Cardiac muscle cell (in vitro differentiated cells and primary cell): ENCODE results near the gene ADAMTS10. TPM values are rescaled to one million over a fixed set of nuclear protein-coding genes. Genes with fewer than 3 reads are reported as not detected.
A peak's percentile ranks its signal among the peaks of the same experiment; 100 is the strongest.

Experiments used
- DNase-seq, 2 donors: peaks; one replicate each; pipeline versions ENCODE4 v3.0.0 to v3.0.0-alpha.2; 2010 to 2017; ENCODE audit warnings: low read depth in 1 of 2, low spot score in 1 of 2
- H3K27ac ChIP-seq: fragments of 200-600 bp; sonication (generic); 2 replicates; pipeline ENCODE4 v1.5.1; 2016
- H3K27me3 ChIP-seq: fragments of 200-600 bp; sonication (generic); 2 replicates; pipeline ENCODE4 v1.6.0; 2016; ENCODE audit warnings: control low read depth
- H3K36me3 ChIP-seq: fragments of 200-600 bp; sonication (generic); 2 replicates; pipeline ENCODE4 v1.5.1; 2016; ENCODE audit warnings: control low read depth
- H3K4me1 ChIP-seq: fragments of 200-600 bp; sonication (generic); 2 replicates; pipeline ENCODE4 v1.8.1; 2017; ENCODE audit warnings: low read depth, mild to moderate bottlenecking, mixed run types
- H3K4me3 ChIP-seq: fragments of 200-600 bp; sonication (generic); 2 replicates; pipeline ENCODE4 v1.5.1; 2016; ENCODE audit warnings: mild to moderate bottlenecking
- H3K9me3 ChIP-seq: fragments of 200-600 bp; sonication (generic); 2 replicates; pipeline ENCODE4 v1.5.1; 2017; ENCODE audit warnings: low read depth, mild to moderate bottlenecking, control low read depth
- CTCF ChIP-seq: IDR thresholded peaks from 2 replicates; pipeline ENCODE4 v1.5.1; 2012; ENCODE audit warnings: low read depth, mild to moderate bottlenecking, low read length
- polyA plus RNA-seq: library from polyadenylated mRNA; unstranded; fragments of >200 nt; fragmentation: Nextera tagmentation; extraction: Ambion mirVana; gene quantifications from 2 replicates; pipeline ENCODE4 v1.2.1, GENCODE V29; 2016
- total RNA-seq: library from RNA; depleted of rRNA; stranded (reverse); fragments of >200 nt; gene quantifications from 2 replicates; pipeline ENCODE4 v1.2.3, GENCODE V29; 2016

Gene ADAMTS10
- total and polyA plus RNA-seq, 2 experiments from 2014 or later: 27.7 to 93.9 TPM

- TF ChIP-seq CTCF: no peak
- Histone ChIP-seq H3K27me3 (no peaks in the 10 kb centered on the region), H3K36me3 (no peaks in the 10 kb centered on the region), H3K4me3 (peak overlapping the region; percentile 28), H3K4me1 (no peaks in the 10 kb centered on the region), H3K27ac (peak overlapping the region; percentile 5), H3K9me3 (no peaks in the 10 kb centered on the region)
- DNase-seq: peak; percentile 99 to 100
Observed at GRCh38 chr19:8592231-8593009, 18.1 kb downstream of the ADAMTS10 start.

GRCh38 chr19:8589177-8589714 is 21.3 kb downstream of the ADAMTS10 start:
- Histone ChIP-seq H3K4me3 (no peak overlapping the region), H3K27ac (no peak overlapping the region), H3K36me3 (no peaks in the 10 kb centered on the region), H3K27me3 (no peaks in the 10 kb centered on the region), H3K4me1 (no peaks in the 10 kb centered on the region), H3K9me3 (no peaks in the 10 kb centered on the region)
- no peak for TF ChIP-seq CTCF
- DNase-seq: no peak

GRCh38 chr19:8585894-8586750 is 24.4 kb downstream of the ADAMTS10 start:
- Histone ChIP-seq H3K27me3 (no peaks in the 10 kb centered on the region), H3K9me3 (no peaks in the 10 kb centered on the region), H3K27ac (no peak overlapping the region), H3K36me3 (no peaks in the 10 kb centered on the region), H3K4me3 (no peak overlapping the region), H3K4me1 (no peaks in the 10 kb centered on the region)
- peak; percentile 53 for TF ChIP-seq CTCF
- peak; percentile 52 to 72 for DNase-seq

- no peak for DNase-seq
- H3K4me1 ChIP-seq: no peaks in the 10 kb centered on the region
- H3K4me3 ChIP-seq: no peak overlapping the region
- no peak for TF ChIP-seq CTCF
- no peaks in the 10 kb centered on the region for H3K9me3 ChIP-seq
- H3K27ac ChIP-seq: no peak overlapping the region
- H3K27me3 ChIP-seq: no peaks in the 10 kb centered on the region
- H3K36me3 ChIP-seq: no peaks in the 10 kb centered on the region
Observed at GRCh38 chr19:8584965-8585893, 25.3 kb downstream of the ADAMTS10 start.
